K562 treated with DMSO at 1 percent for 4 hours (cell line): Measurements from ENCODE around the gene IL22RA1. TPM values are rescaled to one million over a fixed set of nuclear protein-coding genes. Genes with fewer than 3 reads are reported as not detected.

Experiments used
- total RNA-seq: library from RNA; unstranded; fragments of 300-600 nt; gene quantifications from 2 replicates; pipeline ENCODE4 v1.2.3, GENCODE V29; 2022; ENCODE audit not compliant: insufficient read depth

IL22RA1 gene
- not detected in 2 replicates for total RNA-seq

GRCh38 chr1:24142546-24143534 lies at the start of gene IL22RA1:
Gene IL22RA1 (minus strand): TSS chr1:24143140. CDS start chr1:24143082, 58 bp downstream.

GRCh38 chr1:24186993-24187790 lies 44.3 kb upstream of the IL22RA1 start, which contains the start of gene IFNLR1:
Gene IFNLR1 (minus strand): TSS chr1:24187289. CDS start chr1:24187248, 41 bp downstream.

GRCh38 chr1:24111996-24112779 lies 30.8 kb downstream of the IL22RA1 start, which contains the start of gene MYOM3:
Gene MYOM3 (minus strand): TSS chr1:24112135. CDS start chr1:24108636, 3,499 bp downstream.

Other genes with a start within 250 kb of the IL22RA1 start
- not detected in 2 replicates for gene CNR2, start 229.8 kb downstream of the IL22RA1 start, total RNA-seq
- gene PNRC2, start 183.3 kb downstream of the IL22RA1 start, total RNA-seq, result 95.7 and 120 TPM in 2 replicates
- gene SRSF10, start 162.8 kb downstream of the IL22RA1 start, total RNA-seq, result 65.2 and 91.6 TPM in 2 replicates
- gene MYOM3, start 31.0 kb downstream of the IL22RA1 start, total RNA-seq, result not detected in 2 replicates
- not detected in 2 replicates for gene IFNLR1, start 44.1 kb upstream of the IL22RA1 start, total RNA-seq
- gene GRHL3, start 176.2 kb upstream of the IL22RA1 start, total RNA-seq, result not detected in 2 replicates